GM12878 (cell line): ENCODE measurements around the gene SLC35F3. TPM values are rescaled to one million over a fixed set of nuclear protein-coding genes. Genes with fewer than 3 reads are reported as not detected.

Experiments
- ATAC-seq: fragments of 200-7000 bp; cut with Tn5 transposase; 3 replicates; pipeline ENCODE4 v1.9.1; 2020; ENCODE audit warnings: mild to moderate bottlenecking, moderate library complexity
- BruUV-seq: library from RNA; stranded (reverse); fragments of 400-500 nt; replicated peaks from 2 replicates; lab custom pipeline; 2021; lab: Mats Ljungman, UMichigan
- CTCF ChIA-PET: fragments of 300-600 bp; sonication (Branson Sonifier 250); formaldehyde crosslinking; extraction: SDS; loops from one replicate; lab custom pipeline; 2021; ENCODE audit warnings: inconsistent platforms; lab: Yijun Ruan, JAX
- POLR2A ChIA-PET: fragments of 350-600 bp; formaldehyde crosslinking; extraction: SDS; loops from one replicate; lab custom pipeline; 2021; ENCODE audit warnings: inconsistent platforms; lab: Charles Lee
- RAD21 ChIA-PET: fragments of 300-600 bp; sonication (Branson Sonifier 250); formaldehyde crosslinking; loops from one replicate; lab custom pipeline; 2023; ENCODE audit warnings: antibody characterized with exemption; ENCODE audit not compliant: unreplicated experiment; lab: Charles Lee
- SMC1A ChIA-PET: fragments of 300-600 bp; sonication (Branson Sonifier 250); formaldehyde crosslinking; loops from one replicate; lab custom pipeline; 2023; ENCODE audit not compliant: unreplicated experiment, uncharacterized antibody; lab: Charles Lee
- DNase-seq: peaks from one replicate; pipeline ENCODE4 v3.0.0-alpha.2; 2011; ENCODE audit warnings: low read depth, low spot score
- FAIRE-seq: peaks from 3 replicates; lab custom pipeline; 2011; peaks lifted over from hg19 to GRCh38; lab: Jason Lieb, UNC
- H2AFZ ChIP-seq: 2 replicates; pipeline ENCODE4 v1.6.0; 2011; ENCODE audit warnings: low read depth, low read length, control low read depth; ENCODE audit not compliant: control insufficient read depth
- H3K27ac ChIP-seq: 2 replicates; pipeline ENCODE4 v1.5.1; 2011; ENCODE audit warnings: control low read depth; ENCODE audit not compliant: control insufficient read depth, insufficient read depth
- H3K27me3 ChIP-seq, 2 experiments: replicated peaks in 1 of 2; 2 replicates each; pipeline versions ENCODE4 v1.6.0 to v1.6.1; 2011; ENCODE audit warnings: low read length in 1 of 2; ENCODE audit not compliant: control insufficient read depth in 2 of 2, insufficient read depth in 2 of 2
- H3K36me3 ChIP-seq, 2 experiments: 2 replicates each; pipeline ENCODE4 v1.5.1; 2011; ENCODE audit warnings: low read length in 1 of 2; ENCODE audit not compliant: control insufficient read depth in 2 of 2, insufficient read depth in 2 of 2
- H3K4me1 ChIP-seq: 2 replicates; pipeline ENCODE4 v1.6.1; 2011; ENCODE audit warnings: mild to moderate bottlenecking, low read length, moderate library complexity, mixed read lengths; ENCODE audit not compliant: control insufficient read depth, insufficient read depth
- H3K4me2 ChIP-seq: 2 replicates; pipeline ENCODE4 v1.6.0; 2011; ENCODE audit warnings: control low read depth; ENCODE audit not compliant: control insufficient read depth, insufficient read depth
- H3K4me3 ChIP-seq: fragments of 200-600 bp; sonication (generic); 2 replicates; pipeline ENCODE4 v1.5.1; 2016
- H3K79me2 ChIP-seq: 2 replicates; pipeline ENCODE4 v1.6.0; 2011; ENCODE audit warnings: low read length; ENCODE audit not compliant: control insufficient read depth, insufficient read depth
- H3K9ac ChIP-seq: 2 replicates; pipeline ENCODE4 v1.8.0; 2011; ENCODE audit warnings: low read length, control low read depth, mixed read lengths; ENCODE audit not compliant: control insufficient read depth, insufficient read depth
- H3K9me3 ChIP-seq: replicated peaks from 3 replicates; pipeline ENCODE4 v1.5.1; 2011; ENCODE audit warnings: mild to moderate bottlenecking, low read length; ENCODE audit not compliant: control insufficient read depth, insufficient read depth
- H4K20me1 ChIP-seq: 2 replicates; pipeline ENCODE4 v1.6.0; 2011; ENCODE audit not compliant: control insufficient read depth, insufficient read depth
- ATF7 ChIP-seq: fragments of 450-650 bp; IDR thresholded peaks from 2 replicates; pipeline ENCODE4 v1.6.1; 2016; ENCODE audit warnings: low read depth, mild to moderate bottlenecking
- CBX3 ChIP-seq: fragments of 200-600 bp; sonication (generic); IDR thresholded peaks from 2 replicates; pipeline ENCODE4 v1.6.1; 2016; ENCODE audit warnings: low read depth, borderline replicate concordance
- CREB1 ChIP-seq: IDR thresholded peaks from 2 replicates; pipeline ENCODE4 v1.6.1; 2012; ENCODE audit warnings: low read depth, mild to moderate bottlenecking, inconsistent platforms
- HDAC2 ChIP-seq: fragments of 200-600 bp; sonication (generic); IDR thresholded peaks from 2 replicates; pipeline ENCODE4 v1.6.1; 2017
- MXI1 ChIP-seq: fragments of 150-350 bp; IDR thresholded peaks from 2 replicates; pipeline ENCODE4 v1.6.1; 2011; ENCODE audit warnings: low read depth, mild to moderate bottlenecking, inconsistent platforms, low read length, improper control_type of control experiment
- PML ChIP-seq: IDR thresholded peaks from 2 replicates; pipeline ENCODE4 v1.6.1; 2012; ENCODE audit warnings: low read length, inconsistent platforms
- POU2F2 ChIP-seq: IDR thresholded peaks from 3 replicates; pipeline ENCODE4 v1.6.1; 2011; ENCODE audit warnings: low read depth, mild to moderate bottlenecking, low read length, borderline replicate concordance
- YBX1 ChIP-seq: fragments of 450-650 bp; IDR thresholded peaks from 2 replicates; pipeline ENCODE4 v1.6.1; 2016; ENCODE audit warnings: antibody characterized with exemption
- WGBS: methylation state at CpG from one replicate; pipeline ENCODE4 v1.1.6; 2016; ENCODE audit warnings: low lambda C conversion rate; ENCODE audit not compliant: insufficient replicate concordance, insufficient coverage; ENCODE audit errors: missing lambda C conversion rate; 5-methylcytosine and 5-hydroxymethylcytosine counted together
- in situ Hi-C: fragments of 300-500 bp; cut with MboI; formaldehyde crosslinking; loops from 9 replicates; pipeline ENCODE4 v1.14.3; 2018; ENCODE audit warnings: mixed read lengths
- intact Hi-C: fragments of 100-400 bp; cut with micrococcal nuclease; formaldehyde crosslinking; loops from one replicate; pipeline ENCODE4 v1.14.2; 2022; ENCODE audit not compliant: unreplicated experiment
- polyA plus RNA-seq, 11 experiments: library from polyadenylated mRNA; depleted of rRNA in 4 of 11; unstranded in 6 of 11; stranded (reverse) in 5 of 11; fragments of >200 nt; fragmentation: Nextera tagmentation in 4 of 11; fragmentation: Illumina TruSeq in 1 of 11; extraction: Ambion mirVana in 4 of 11; extraction: Trizol in 1 of 11; gene quantifications; 1 replicate in 1 of 11; 2 replicates in 10 of 11; pipeline versions ENCODE4 v1.2.1 to v1.2.3, GENCODE V29; 2011 to 2016; ENCODE audit warnings: inconsistent platforms in 2 of 11, missing spikeins in 2 of 11, low read depth in 1 of 11
- total RNA-seq, 4 experiments: library from RNA; depleted of rRNA in 3 of 4; stranded (reverse); fragments of >200 nt in 3 of 4; fragmentation: Illumina TruSeq in 1 of 4; extraction: Trizol in 1 of 4; gene quantifications; 2 replicates each; pipeline versions ENCODE4 v1.2.1 to v1.2.3, GENCODE V29; 2013 to 2021
- TF ChIP-seq, protein P1 (sequence below): IDR thresholded peaks from 2 replicates; pipeline ENCODE4 v1.6.1; 2012; ENCODE audit warnings: low read depth, low read length, improper control_type of control experiment

SLC35F3 gene
- total and polyA plus RNA-seq, 10 of the 15 experiments (the other 5 are each of a cell fraction or from before 2014, with no cell fraction given) = 1.0 to 8.6 (median 5.7) TPM

GRCh38 chr1:234286206-234286605 lies 381.7 kb downstream of the SLC35F3 start (continued):
- TF ChIP-seq, protein P1, sequence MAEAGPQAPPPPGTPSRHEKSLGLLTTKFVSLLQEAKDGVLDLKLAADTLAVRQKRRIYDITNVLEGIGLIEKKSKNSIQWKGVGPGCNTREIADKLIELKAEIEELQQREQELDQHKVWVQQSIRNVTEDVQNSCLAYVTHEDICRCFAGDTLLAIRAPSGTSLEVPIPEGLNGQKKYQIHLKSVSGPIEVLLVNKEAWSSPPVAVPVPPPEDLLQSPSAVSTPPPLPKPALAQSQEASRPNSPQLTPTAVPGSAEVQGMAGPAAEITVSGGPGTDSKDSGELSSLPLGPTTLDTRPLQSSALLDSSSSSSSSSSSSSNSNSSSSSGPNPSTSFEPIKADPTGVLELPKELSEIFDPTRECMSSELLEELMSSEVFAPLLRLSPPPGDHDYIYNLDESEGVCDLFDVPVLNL = no peak
- TF ChIP-seq, all 136 proteins: peak for 0

DNA sequence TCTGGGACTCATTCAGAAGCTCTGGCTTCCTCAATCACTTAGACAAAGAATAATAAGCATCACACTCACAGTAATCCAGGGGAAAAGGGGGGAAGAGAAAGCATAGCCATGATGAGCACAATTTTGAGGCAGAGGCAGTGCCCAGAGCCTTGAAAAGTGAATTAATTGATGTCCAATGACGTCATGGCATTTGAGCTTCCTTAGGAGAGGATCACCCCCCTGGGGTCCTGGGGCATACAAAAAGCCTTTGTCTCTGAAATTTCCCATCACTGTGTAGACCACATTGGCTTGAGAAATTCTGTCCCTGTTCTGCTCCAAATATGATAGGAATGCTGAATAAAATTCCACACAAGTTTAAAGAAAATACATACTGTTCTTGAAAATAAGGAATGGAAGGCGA lies 384.5 kb downstream of the SLC35F3 start:
- intact Hi-C loops (no loop called here), in situ Hi-C loops (no loop called here)
- Histone ChIP-seq H3K9ac (no peak overlapping the region), H3K36me3 (no peaks in the 10 kb centered on the region), H3K4me2 (no peak overlapping the region), H3K9me3 (no peaks in the 10 kb centered on the region; the same call in none of the 3 replicates)
- ChIA-PET POLR2A (no interaction called here), RAD21 (no interaction called here), CTCF (no interaction called here)
- BruUV-seq = no TSS peak
- FAIRE-seq (no peak), DNase-seq (no peak)
- 0% methylated on average over 2 of the region's 2 CpGs for WGBS
- TF ChIP-seq POU2F2 (no peak), YBX1 (no peak), PML (no peak), MXI1 (no peak), HDAC2 (no peak), ATF7 (peak; percentile 49; the same call in 1 of the 2 replicates), CREB1 (no peak), CBX3 (no peak)
- TF ChIP-seq, all 136 proteins: peak for 1
- Histone ChIP-seq H3K79me2 (no peaks in the 10 kb centered on the region), H2AFZ (no peak overlapping the region), H3K4me3 (no peak overlapping the region), H4K20me1 (no peaks in the 10 kb centered on the region), H3K27me3 (no peaks in the 10 kb centered on the region), H3K27ac (no peak overlapping the region), H3K4me1 (no peaks in the 10 kb centered on the region)
- SMC1A ChIA-PET = interaction anchor here (1.5 kb wide), 1 partner anchor 81 kb away, joined by 3 read pairs; no protein-coding TSS in a partner anchor
- ATAC-seq = no peak
